Measurements from ENCODE around the gene ZNF185.

DNA sequence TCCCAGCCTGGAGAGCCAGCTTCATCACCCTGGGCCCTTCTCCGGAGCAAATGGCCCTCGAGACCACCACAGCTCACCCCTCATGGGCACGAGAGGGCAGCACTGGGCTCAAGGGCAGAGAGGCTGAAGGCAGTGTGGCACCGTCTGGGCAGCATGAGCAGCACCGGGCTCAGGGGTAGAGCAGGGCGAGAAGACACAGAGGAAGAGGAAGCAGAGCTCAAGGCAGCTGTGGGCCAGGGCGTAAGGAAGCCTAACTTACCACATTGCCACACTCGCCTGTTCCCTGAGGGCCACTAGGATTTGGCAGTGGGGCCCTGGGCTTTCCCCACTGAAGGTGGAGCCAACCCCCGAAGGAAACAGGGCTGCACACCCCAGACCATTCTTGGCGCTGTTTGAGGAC is 15.5 kb downstream of the ZNF185 start:
- TF ChIP-seq, protein P1, sequence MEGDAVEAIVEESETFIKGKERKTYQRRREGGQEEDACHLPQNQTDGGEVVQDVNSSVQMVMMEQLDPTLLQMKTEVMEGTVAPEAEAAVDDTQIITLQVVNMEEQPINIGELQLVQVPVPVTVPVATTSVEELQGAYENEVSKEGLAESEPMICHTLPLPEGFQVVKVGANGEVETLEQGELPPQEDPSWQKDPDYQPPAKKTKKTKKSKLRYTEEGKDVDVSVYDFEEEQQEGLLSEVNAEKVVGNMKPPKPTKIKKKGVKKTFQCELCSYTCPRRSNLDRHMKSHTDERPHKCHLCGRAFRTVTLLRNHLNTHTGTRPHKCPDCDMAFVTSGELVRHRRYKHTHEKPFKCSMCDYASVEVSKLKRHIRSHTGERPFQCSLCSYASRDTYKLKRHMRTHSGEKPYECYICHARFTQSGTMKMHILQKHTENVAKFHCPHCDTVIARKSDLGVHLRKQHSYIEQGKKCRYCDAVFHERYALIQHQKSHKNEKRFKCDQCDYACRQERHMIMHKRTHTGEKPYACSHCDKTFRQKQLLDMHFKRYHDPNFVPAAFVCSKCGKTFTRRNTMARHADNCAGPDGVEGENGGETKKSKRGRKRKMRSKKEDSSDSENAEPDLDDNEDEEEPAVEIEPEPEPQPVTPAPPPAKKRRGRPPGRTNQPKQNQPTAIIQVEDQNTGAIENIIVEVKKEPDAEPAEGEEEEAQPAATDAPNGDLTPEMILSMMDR (IDR thresholded peaks at IDR 0.05) = no peak
- TF ChIP-seq POLR2A (IDR thresholded peaks at IDR 0.05) = no peak
